Stimulated activated CD4-positive, alpha-beta T cell treated with anti-CD3 and anti-CD28 coated beads, Interleukin-1b, Interleukin-23, amount 100 ng/mL, for 4 hours (primary cell): ENCODE data around the gene VWA8.
"Not testable (repeated sequence)": the region's sequence is repeated elsewhere in the genome, so short reads cannot be mapped to it uniquely, and the experiment has no call there.

Experiments used
- DNase-seq, 2 donors: peaks; one replicate each; pipeline ENCODE4 v3.0.0-alpha.2; 2020; ENCODE audit warnings: low read depth in 2 of 2

VWA8 gene

DNA sequence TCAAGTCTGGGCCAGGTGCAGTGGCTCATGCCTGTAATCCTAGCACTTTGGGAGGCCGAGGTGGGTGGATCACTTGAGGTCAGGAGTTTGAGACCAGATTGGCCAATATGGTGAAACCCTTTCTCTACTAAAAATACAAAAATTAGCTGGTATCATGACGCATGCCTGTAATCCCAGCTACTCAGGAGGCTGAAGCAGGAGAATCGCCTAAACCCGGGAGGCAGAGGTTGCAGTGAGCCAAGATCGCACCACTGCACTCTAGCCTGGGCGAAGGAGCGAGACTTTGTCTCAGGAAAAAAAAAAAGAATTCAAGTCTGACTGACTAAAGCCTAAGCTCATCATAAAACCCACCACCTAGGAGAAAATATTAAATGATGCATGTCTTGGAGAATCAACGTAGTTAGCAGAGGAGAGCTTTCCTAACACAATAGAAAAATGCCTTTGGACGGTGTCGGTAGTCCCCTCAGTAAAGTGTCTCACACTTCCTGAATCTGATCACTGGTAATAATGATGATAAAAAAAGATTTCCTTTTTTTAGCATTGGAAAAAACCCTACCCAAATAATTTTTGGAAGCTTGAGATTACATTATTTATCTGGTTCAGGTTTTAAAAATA, 313.1 kb downstream of the VWA8 start:
- DNase-seq = not testable (repeated sequence)

GRCh38 chr13:41645331-41645730, 315.6 kb downstream of the VWA8 start:
- no peak for DNase-seq

DNA sequence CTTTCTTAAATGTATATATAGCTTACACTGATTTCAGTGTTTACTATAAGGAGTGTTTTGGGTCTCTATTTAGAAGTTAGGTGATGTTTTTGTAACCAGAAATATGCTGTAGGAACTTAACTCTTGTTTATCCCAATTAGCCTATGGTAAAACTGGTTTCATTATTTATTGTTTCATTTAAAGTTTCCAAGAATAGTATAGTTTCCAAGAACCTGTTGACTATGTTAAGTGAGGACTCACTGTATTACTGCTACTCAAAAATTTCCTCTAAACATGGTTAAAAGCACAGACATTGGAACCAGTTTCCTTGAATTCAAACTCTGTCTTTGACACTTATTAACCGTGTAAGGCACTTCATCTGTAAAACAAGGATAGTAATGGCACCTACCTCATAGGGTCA, 316.2 kb downstream of the VWA8 start:
- no peak for DNase-seq

- DNase-seq = no peak
Measured at GRCh38 chr13:41643507-41643906, 317.4 kb downstream of the VWA8 start.

GRCh38 chr13:41641961-41642360, 318.9 kb downstream of the VWA8 start:
- no peak for DNase-seq

- no peak for DNase-seq
Measured at GRCh38 chr13:41641429-41641828, 319.5 kb downstream of the VWA8 start.

GRCh38 chr13:41639955-41640780, 320.7 kb downstream of the VWA8 start:
- DNase-seq = no peak

DNA sequence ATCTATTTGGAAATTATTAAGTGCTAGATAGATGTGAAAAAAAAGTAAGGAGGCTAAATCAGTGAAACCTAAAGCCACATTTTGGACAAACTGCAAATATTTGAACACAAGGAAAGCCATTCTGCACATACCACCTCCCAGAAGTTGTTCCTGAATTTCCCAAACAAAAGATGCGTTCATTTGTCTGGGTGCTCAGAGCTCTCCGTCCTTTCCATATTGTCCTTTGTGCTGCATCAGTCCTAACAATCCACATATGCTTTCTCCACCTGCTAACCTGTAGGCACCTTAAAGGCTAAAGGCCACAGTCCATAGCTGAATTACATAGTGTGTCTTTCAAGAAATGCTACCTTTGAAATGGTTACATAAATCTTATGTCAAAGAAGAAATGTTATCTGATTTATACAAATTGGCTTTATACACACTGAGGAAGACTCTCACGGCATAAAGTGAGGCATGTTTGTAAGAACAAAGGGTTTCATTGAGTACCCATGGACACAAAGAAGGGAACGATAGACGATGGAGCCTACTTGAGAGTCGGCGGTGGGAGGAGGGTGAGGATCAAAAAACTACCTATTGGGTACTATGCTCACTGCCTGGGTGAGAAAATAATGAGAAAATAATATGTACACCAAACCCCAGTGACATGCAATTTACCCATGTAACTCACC, 321.5 kb downstream of the VWA8 start:
- no peak for DNase-seq

- DNase-seq = no peak
Measured at GRCh38 chr13:41637586-41637985, 323.3 kb downstream of the VWA8 start.

DNA sequence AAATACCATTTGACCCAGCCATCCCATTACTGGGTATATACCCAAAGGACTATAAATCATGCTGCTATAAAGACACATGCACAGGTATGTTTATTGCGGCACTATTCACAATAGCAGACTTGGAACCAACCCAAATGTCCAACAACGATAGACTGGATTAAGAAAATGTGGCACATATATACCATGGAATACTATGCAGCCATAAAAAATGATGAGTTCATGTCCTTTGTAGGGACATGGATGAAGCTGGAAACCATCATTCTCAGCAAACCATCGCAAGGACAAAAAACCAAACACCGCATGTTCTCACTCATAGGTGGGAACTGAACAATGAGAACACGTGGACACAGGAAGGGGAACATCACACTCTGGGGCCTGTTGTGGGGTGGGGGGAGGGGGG, 323.9 kb downstream of the VWA8 start:
- DNase-seq = not testable (repeated sequence)

DNA sequence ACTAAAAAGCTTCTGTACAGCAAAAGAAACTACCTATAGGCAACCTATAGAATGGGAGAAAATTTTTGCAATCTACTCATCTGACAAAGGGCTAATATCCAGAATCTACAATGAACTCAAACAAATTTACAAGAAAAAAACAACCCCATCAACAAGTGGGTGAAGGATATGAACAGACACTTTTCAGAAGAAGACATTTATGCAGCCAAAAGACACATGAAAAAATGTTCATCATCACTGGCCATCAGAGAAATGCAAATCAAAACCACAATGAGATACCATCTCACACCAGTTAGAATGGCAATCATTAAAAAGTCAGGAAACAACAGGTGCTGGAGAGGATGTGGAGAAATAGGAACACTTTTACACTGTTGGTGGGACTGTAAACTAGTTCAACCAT, 324.3 kb downstream of the VWA8 start:
- not testable (repeated sequence) for DNase-seq

GRCh38 chr13:41634407-41634806, 326.5 kb downstream of the VWA8 start:
- DNase-seq = no peak

DNA sequence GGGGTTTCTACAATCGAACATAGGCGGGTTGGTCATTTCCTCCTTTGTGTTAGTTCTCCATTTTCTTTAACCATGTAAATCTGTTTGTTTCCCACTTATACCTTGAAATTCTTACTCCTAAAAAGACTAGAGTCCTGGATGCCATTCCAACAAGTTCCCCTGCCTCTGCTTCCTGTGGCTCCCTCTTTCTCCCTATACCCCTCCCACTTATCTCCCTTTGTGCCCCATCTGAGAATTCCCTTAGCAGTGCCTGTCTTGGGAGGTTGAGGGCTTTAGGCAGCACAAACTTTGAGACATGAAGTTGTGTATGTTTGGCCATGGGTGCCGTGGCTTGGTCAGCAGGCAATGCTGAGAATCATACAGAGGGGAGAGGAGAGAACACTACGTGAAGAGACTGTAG, 327.1 kb downstream of the VWA8 start:
- DNase-seq = no peak

DNA sequence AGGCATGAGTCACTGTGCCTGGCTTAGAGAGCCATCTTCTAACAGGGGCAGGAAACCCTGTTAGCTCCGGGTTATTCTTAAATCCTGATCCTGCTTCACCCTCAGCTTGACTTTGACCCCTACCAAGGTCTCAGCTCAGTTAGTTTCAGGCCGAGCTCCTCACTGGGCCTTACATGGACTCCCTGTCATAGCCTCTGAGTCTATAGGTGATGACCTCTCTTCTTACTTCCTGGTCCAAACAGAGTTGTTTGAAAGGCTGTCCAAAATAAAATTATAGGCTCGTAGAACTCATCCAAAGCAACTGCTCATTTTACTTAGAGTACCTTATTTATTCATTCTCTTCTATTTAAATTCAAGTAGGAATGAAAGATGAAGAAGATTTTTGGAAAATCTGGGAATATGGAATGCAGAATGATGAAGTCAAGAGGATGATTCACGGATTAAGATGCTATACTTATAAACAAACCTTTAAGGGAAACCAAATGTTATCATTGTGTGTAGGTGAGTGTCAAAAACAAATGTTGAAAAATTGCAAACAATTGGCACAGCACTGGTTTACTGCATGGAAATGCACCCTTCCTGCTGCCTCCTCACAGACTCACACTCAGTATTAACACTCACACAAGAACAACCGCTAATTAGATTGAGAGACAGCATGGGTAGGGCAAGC, 329.5 kb downstream of the VWA8 start:
- no peak for DNase-seq

DNA sequence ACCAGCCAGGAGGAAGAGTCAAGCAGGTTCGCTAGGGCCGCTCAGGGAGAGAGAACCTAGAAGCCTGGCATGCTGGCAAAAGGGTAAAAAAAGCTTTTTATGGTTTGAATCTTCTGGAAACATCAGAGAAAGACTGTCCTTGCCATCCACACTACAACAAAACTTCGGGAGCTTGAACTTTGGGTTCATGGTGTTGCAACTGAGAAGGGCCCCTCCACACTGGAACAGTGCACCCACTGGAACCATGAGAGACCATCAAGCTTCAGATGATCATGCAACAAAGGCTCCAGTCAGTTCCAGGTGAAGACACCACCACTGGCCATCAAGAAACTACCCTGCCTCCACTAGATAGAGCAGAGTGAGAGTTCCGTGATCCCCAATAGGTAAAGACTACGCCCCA, 333.5 kb downstream of the VWA8 start:
- no peak for DNase-seq

DNA sequence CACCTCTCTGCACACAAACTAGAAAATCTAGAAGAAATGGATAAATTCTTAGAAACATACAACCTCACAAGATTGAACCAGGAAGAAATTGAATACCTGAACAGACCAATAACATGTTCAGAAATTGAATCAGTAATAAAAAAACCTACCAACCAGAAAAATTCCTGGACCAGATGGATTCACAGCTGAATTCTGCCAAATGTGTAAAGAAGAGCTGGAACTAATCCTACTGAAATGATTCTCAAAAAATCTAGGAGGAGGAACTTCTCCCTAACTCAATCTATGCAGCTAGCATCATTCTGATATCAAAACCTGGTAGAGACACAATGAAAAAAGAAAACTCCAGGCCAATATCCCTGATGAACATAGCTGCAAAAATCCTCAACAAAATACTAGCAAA, 336.9 kb downstream of the VWA8 start:
- no peak for DNase-seq

GRCh38 chr13:41622432-41623429, 338.2 kb downstream of the VWA8 start:
- DNase-seq = no peak

- DNase-seq = no peak
Measured at GRCh38 chr13:41621716-41622431, 339.0 kb downstream of the VWA8 start.

GRCh38 chr13:41617633-41618032, 343.3 kb downstream of the VWA8 start:
- DNase-seq = not testable (repeated sequence)

DNA sequence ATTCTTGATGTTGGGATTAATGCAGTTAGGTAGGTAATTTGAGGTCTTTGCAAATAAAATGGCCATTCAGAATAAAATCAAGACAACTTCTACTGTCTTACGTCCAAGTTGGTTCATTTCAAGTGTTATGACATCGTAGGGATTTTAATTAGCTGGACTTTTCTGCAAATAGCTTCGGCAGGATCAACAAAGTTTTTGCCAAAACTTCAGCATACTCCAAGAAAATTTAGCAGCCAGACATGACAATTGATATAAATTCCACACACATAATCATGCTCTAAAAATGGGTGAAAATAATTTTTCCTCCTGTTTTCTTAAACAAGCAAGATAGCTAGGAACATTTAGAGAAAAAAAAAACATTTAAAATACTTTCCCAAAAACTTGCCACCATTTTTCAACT, 344.8 kb downstream of the VWA8 start:
- no peak for DNase-seq

- DNase-seq = no peak
Measured at GRCh38 chr13:41615528-41615855, 345.4 kb downstream of the VWA8 start.
